ENCODE results near the gene APH1B. TPM values are rescaled to one million over a fixed set of nuclear protein-coding genes. Genes with fewer than 3 reads are reported as not detected.
A peak's percentile ranks its signal among the peaks of the same experiment; 100 is the strongest.

APH1B gene
- total RNA-seq: 10 to 100 TPM in 1 of 2 donors, 1 to 10 TPM in 1; 2.5 to 10.6 TPM
- 1 to 10 TPM; 2.0 to 6.7 TPM for polyA plus RNA-seq

GRCh38 chr15:63277038-63277892 lies at the start of gene APH1B:
Gene APH1B (plus strand): TSS chr15:63277605. CDS start chr15:63277624, 19 bp downstream.
- Histone ChIP-seq H3K27ac (ENCODE audit: low read depth in 1 of 2, low read length in 2 of 2) (peak within 1 kb of the TSS; percentile 34 to 60), H3K9me3 (ENCODE audit: control insufficient read depth in 4 of 4, low read length in 3 of 4) (no peaks in the 10 kb centered on the region), H3K4me1 (ENCODE audit: control insufficient read depth in 4 of 4, insufficient read depth in 4 of 4, low read length in 3 of 4) (peaks cover 0 to 10% (median 3%) of the 10 kb centered on the region in 4 donors), H3K9ac (ENCODE audit: low read depth in 1 of 2, low read length in 2 of 2) (peak within 1 kb of the TSS; percentile 16 to 66), H3K27me3 (ENCODE audit: control insufficient read depth in 4 of 4, insufficient read depth in 4 of 4, low read length in 3 of 4) (no peaks in the 10 kb centered on the region), H3K36me3 (ENCODE audit: control insufficient read depth in 4 of 4, insufficient read depth in 3 of 4, low read depth in 1 of 4, low read length in 3 of 4) (no peaks in the 10 kb centered on the region), H3K4me3 (ENCODE audit: low read depth in 1 of 3, low read length in 3 of 3) (peak within 1 kb of the TSS; percentile 62 to 83 (median 80))
- peak; percentile 93 for DNase-seq (ENCODE audit: low spot score)
- TF ChIP-seq SP1 (IDR thresholded peaks at IDR 0.05): no peak
- TF ChIP-seq RAD21 (IDR thresholded peaks at IDR 0.05): peak; percentile 14 to 48
- TF ChIP-seq EGR1 (IDR thresholded peaks at IDR 0.05; ENCODE audit: low read depth in 2 of 2): no peak
- 1% methylated on average over 99 of the region's 102 CpGs for WGBS

DNA sequence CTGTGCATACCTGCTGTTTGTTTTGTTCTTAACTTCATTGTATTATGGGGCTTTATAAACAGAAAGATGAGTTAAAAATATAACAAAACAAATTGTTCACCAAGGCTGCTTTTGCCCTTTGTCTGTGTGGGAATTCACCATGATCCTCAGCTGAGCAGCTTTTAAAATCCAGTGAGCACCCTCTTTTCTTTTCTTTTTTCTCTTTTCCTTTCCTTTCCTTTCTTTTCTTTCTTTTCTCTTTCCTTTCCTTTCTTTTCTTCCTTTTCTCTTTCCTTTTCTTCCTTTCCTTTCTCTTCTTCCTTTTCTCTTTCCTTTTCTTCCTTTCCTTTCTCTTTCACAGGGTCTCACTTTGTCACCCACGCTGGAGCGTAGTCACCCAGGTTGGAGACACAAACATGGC lies 49.7 kb upstream of the APH1B start:
- Histone ChIP-seq H3K4me3 (ENCODE audit: low read depth in 1 of 3, low read length in 3 of 3) (no peak overlapping the region), H3K27me3 (ENCODE audit: control insufficient read depth in 4 of 4, insufficient read depth in 4 of 4, low read length in 3 of 4) (no peaks in the 10 kb centered on the region), H3K9me3 (ENCODE audit: control insufficient read depth in 4 of 4, low read length in 3 of 4) (no peaks in the 10 kb centered on the region), H3K27ac (ENCODE audit: low read depth in 1 of 2, low read length in 2 of 2) (no peak overlapping the region), H3K9ac (ENCODE audit: low read depth in 1 of 2, low read length in 2 of 2) (no peak overlapping the region), H3K4me1 (ENCODE audit: control insufficient read depth in 4 of 4, insufficient read depth in 4 of 4, low read length in 3 of 4) (no peaks in the 10 kb centered on the region), H3K36me3 (ENCODE audit: control insufficient read depth in 4 of 4, insufficient read depth in 3 of 4, low read depth in 1 of 4, low read length in 3 of 4) (no peaks in the 10 kb centered on the region)
- DNase-seq (ENCODE audit: low spot score): no peak
- WGBS: 98% methylated on average over 2 of the region's 2 CpGs
- TF ChIP-seq RXRA (IDR thresholded peaks at IDR 0.05) (no peak), MAX (IDR thresholded peaks at IDR 0.05) (no peak), NR2F2 (IDR thresholded peaks at IDR 0.05) (no peak), HNF4A (conservative IDR thresholded peaks at IDR 0.05) (no peak), ATF3 (IDR thresholded peaks at IDR 0.05) (no peak), RAD21 (IDR thresholded peaks at IDR 0.05) (no peak), SP1 (IDR thresholded peaks at IDR 0.05) (no peak), GABPA (IDR thresholded peaks at IDR 0.05 in 1 of 2, conservative IDR thresholded peaks at IDR 0.05 in 1 of 2) (no peak), HNF4G (IDR thresholded peaks at IDR 0.05) (no peak), FOXA1 (IDR thresholded peaks at IDR 0.05) (no peak), TAF1 (conservative IDR thresholded peaks at IDR 0.05) (no peak), YY1 (IDR thresholded peaks at IDR 0.05) (no peak), EGR1 (IDR thresholded peaks at IDR 0.05; ENCODE audit: low read depth in 2 of 2) (no peak)
- TF ChIP-seq, protein P1, sequence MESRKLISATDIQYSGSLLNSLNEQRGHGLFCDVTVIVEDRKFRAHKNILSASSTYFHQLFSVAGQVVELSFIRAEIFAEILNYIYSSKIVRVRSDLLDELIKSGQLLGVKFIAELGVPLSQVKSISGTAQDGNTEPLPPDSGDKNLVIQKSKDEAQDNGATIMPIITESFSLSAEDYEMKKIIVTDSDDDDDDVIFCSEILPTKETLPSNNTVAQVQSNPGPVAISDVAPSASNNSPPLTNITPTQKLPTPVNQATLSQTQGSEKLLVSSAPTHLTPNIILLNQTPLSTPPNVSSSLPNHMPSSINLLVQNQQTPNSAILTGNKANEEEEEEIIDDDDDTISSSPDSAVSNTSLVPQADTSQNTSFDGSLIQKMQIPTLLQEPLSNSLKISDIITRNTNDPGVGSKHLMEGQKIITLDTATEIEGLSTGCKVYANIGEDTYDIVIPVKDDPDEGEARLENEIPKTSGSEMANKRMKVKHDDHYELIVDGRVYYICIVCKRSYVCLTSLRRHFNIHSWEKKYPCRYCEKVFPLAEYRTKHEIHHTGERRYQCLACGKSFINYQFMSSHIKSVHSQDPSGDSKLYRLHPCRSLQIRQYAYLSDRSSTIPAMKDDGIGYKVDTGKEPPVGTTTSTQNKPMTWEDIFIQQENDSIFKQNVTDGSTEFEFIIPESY (IDR thresholded peaks at IDR 0.05): no peak
- TF ChIP-seq, protein P2, sequence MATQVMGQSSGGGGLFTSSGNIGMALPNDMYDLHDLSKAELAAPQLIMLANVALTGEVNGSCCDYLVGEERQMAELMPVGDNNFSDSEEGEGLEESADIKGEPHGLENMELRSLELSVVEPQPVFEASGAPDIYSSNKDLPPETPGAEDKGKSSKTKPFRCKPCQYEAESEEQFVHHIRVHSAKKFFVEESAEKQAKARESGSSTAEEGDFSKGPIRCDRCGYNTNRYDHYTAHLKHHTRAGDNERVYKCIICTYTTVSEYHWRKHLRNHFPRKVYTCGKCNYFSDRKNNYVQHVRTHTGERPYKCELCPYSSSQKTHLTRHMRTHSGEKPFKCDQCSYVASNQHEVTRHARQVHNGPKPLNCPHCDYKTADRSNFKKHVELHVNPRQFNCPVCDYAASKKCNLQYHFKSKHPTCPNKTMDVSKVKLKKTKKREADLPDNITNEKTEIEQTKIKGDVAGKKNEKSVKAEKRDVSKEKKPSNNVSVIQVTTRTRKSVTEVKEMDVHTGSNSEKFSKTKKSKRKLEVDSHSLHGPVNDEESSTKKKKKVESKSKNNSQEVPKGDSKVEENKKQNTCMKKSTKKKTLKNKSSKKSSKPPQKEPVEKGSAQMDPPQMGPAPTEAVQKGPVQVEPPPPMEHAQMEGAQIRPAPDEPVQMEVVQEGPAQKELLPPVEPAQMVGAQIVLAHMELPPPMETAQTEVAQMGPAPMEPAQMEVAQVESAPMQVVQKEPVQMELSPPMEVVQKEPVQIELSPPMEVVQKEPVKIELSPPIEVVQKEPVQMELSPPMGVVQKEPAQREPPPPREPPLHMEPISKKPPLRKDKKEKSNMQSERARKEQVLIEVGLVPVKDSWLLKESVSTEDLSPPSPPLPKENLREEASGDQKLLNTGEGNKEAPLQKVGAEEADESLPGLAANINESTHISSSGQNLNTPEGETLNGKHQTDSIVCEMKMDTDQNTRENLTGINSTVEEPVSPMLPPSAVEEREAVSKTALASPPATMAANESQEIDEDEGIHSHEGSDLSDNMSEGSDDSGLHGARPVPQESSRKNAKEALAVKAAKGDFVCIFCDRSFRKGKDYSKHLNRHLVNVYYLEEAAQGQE (IDR thresholded peaks at IDR 0.05): no peak
- TF ChIP-seq, protein P3, sequence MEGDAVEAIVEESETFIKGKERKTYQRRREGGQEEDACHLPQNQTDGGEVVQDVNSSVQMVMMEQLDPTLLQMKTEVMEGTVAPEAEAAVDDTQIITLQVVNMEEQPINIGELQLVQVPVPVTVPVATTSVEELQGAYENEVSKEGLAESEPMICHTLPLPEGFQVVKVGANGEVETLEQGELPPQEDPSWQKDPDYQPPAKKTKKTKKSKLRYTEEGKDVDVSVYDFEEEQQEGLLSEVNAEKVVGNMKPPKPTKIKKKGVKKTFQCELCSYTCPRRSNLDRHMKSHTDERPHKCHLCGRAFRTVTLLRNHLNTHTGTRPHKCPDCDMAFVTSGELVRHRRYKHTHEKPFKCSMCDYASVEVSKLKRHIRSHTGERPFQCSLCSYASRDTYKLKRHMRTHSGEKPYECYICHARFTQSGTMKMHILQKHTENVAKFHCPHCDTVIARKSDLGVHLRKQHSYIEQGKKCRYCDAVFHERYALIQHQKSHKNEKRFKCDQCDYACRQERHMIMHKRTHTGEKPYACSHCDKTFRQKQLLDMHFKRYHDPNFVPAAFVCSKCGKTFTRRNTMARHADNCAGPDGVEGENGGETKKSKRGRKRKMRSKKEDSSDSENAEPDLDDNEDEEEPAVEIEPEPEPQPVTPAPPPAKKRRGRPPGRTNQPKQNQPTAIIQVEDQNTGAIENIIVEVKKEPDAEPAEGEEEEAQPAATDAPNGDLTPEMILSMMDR (IDR thresholded peaks at IDR 0.05; ENCODE audit: low read depth, low read length, missing input control): no peak
